ENCODE results near the gene RNF175.

- TF ChIP-seq CTCF (IDR thresholded peaks at IDR 0.05; ENCODE audit: poor library complexity, severe bottlenecking) (no peak), REST (IDR thresholded peaks at IDR 0.05; ENCODE audit: borderline replicate concordance) (no peak), EP300 (conservative IDR thresholded peaks at IDR 0.05; ENCODE audit: poor library complexity, severe bottlenecking) (no peak), EZH2 (IDR thresholded peaks at IDR 0.05; ENCODE audit: borderline replicate concordance, insufficient read depth, low read length, poor library complexity, severe bottlenecking) (no peak), MXI1 (conservative IDR thresholded peaks at IDR 0.05; ENCODE audit: poor library complexity, severe bottlenecking) (no peak), RAD21 (conservative IDR thresholded peaks at IDR 0.05) (no peak), POLR2AphosphoS5 (IDR thresholded peaks at IDR 0.05) (no peak), TAF1 (IDR thresholded peaks at IDR 0.05; ENCODE audit: low read depth) (no peak)
Observed at GRCh38 chr4:153663667-153664066, 96.2 kb downstream of the RNF175 start.

All from neural cell (in vitro differentiated cells).